ENCODE data around the gene SERAC1. TPM values are rescaled to one million over a fixed set of nuclear protein-coding genes. Genes with fewer than 3 reads are reported as not detected.

SERAC1 gene
- polyA plus RNA-seq, 1 donor (not counting 4 experiments of a cell fraction or from before 2014, with no cell fraction given) = 10.1 TPM

- no peak overlapping the region for H2AFZ ChIP-seq (ENCODE audit: control insufficient read depth, low read length)
- no peaks in the 10 kb centered on the region for H3K9me3 ChIP-seq (ENCODE audit: control insufficient read depth, low read depth, low read length)
- no peaks in the 10 kb centered on the region for H3K27me3 ChIP-seq (ENCODE audit: control insufficient read depth, extremely low read depth, insufficient read depth, low read length)
- no peak for FAIRE-seq
- H3K4me3 ChIP-seq (ENCODE audit: control insufficient read depth in 2 of 3, extremely low read depth in 1 of 3, insufficient read depth in 2 of 3, low read depth in 1 of 3, low read length in 3 of 3) = no peak overlapping the region
- H3K4me2 ChIP-seq (ENCODE audit: control insufficient read depth, extremely low read depth, insufficient read depth, low read depth, low read length) = no peak overlapping the region
- H3K27ac ChIP-seq (ENCODE audit: control insufficient read depth, insufficient read depth, low read length) = no peak overlapping the region
- dilution Hi-C loops (cut with MboI; ENCODE audit: extremely low pct_ligation_motif_present, low sequenced_read_pairs) = no loop called here
- H3K79me2 ChIP-seq (ENCODE audit: control insufficient read depth, insufficient read depth, low read length) = no peaks in the 10 kb centered on the region
- peaks cover 0 to 1% of the 10 kb centered on the region in 2 experiments for H3K36me3 ChIP-seq (ENCODE audit: control insufficient read depth in 2 of 2, extremely low read depth in 1 of 2, insufficient read depth in 2 of 2, low read length in 2 of 2)
- TF ChIP-seq EZH2 (IDR thresholded peaks at IDR 0.05; ENCODE audit: low read length) (no peak), CTCF (optimal IDR thresholded peaks at IDR 0.05 in 1 of 3, IDR thresholded peaks at IDR 0.05 in 1 of 3, conservative IDR thresholded peaks at IDR 0.05 in 1 of 3; ENCODE audit: extremely low read depth in 1 of 3, insufficient read depth in 2 of 3, low read length in 3 of 3) (no peak)
- no peak overlapping the region for H3K9ac ChIP-seq (ENCODE audit: control insufficient read depth, extremely low read depth, insufficient read depth, low read length)
- no peak for DNase-seq (ENCODE audit: low read depth, low spot score)
- no peaks in the 10 kb centered on the region for H3K9me1 ChIP-seq (ENCODE audit: control insufficient read depth, extremely low read depth, insufficient read depth, low read length)
- peaks cover 7% of the 10 kb centered on the region for H3K4me1 ChIP-seq (ENCODE audit: control insufficient read depth, extremely low read depth, insufficient read depth, low read length)
- no peaks in the 10 kb centered on the region for H4K20me1 ChIP-seq (ENCODE audit: control insufficient read depth, extremely low read depth, insufficient read depth, low read length)
These were observed 13.2 kb downstream of the SERAC1 start for GRCh38 chr6:158154816-158155215.

GRCh38 chr6:158153576-158153975 lies 14.5 kb downstream of the SERAC1 start:
- Histone ChIP-seq H3K9me3 (ENCODE audit: control insufficient read depth, low read depth, low read length) (no peaks in the 10 kb centered on the region), H3K27me3 (ENCODE audit: control insufficient read depth, extremely low read depth, insufficient read depth, low read length) (no peaks in the 10 kb centered on the region), H4K20me1 (ENCODE audit: control insufficient read depth, extremely low read depth, insufficient read depth, low read length) (no peaks in the 10 kb centered on the region), H2AFZ (ENCODE audit: control insufficient read depth, low read length) (no peak overlapping the region), H3K4me2 (ENCODE audit: control insufficient read depth, extremely low read depth, insufficient read depth, low read depth, low read length) (no peak overlapping the region), H3K4me1 (ENCODE audit: control insufficient read depth, extremely low read depth, insufficient read depth, low read length) (peaks cover 13% of the 10 kb centered on the region), H3K9ac (ENCODE audit: control insufficient read depth, extremely low read depth, insufficient read depth, low read length) (no peak overlapping the region), H3K36me3 (ENCODE audit: control insufficient read depth in 2 of 2, extremely low read depth in 1 of 2, insufficient read depth in 2 of 2, low read length in 2 of 2) (peaks cover 0 to 1% of the 10 kb centered on the region in 2 experiments), H3K4me3 (ENCODE audit: control insufficient read depth in 2 of 3, extremely low read depth in 1 of 3, insufficient read depth in 2 of 3, low read depth in 1 of 3, low read length in 3 of 3) (no peak overlapping the region), H3K27ac (ENCODE audit: control insufficient read depth, insufficient read depth, low read length) (no peak overlapping the region), H3K79me2 (ENCODE audit: control insufficient read depth, insufficient read depth, low read length) (no peaks in the 10 kb centered on the region), H3K9me1 (ENCODE audit: control insufficient read depth, extremely low read depth, insufficient read depth, low read length) (no peaks in the 10 kb centered on the region)
- no peak for FAIRE-seq
- dilution Hi-C loops (cut with MboI; ENCODE audit: extremely low pct_ligation_motif_present, low sequenced_read_pairs) = no loop called here
- TF ChIP-seq EZH2 (IDR thresholded peaks at IDR 0.05; ENCODE audit: low read length) (no peak), CTCF (optimal IDR thresholded peaks at IDR 0.05 in 1 of 3, IDR thresholded peaks at IDR 0.05 in 1 of 3, conservative IDR thresholded peaks at IDR 0.05 in 1 of 3; ENCODE audit: extremely low read depth in 1 of 3, insufficient read depth in 2 of 3, low read length in 3 of 3) (no peak)
- DNase-seq (ENCODE audit: low read depth, low spot score) = no peak
